GM12878 (cell line): ENCODE measurements around the gene CFP. TPM values are rescaled to one million over a fixed set of nuclear protein-coding genes. Genes with fewer than 3 reads are reported as not detected.

Experiments
- ATAC-seq: fragments of 200-7000 bp; cut with Tn5 transposase; 3 replicates; pipeline ENCODE4 v1.9.1; 2020; ENCODE audit warnings: mild to moderate bottlenecking, moderate library complexity
- BruUV-seq: library from RNA; stranded (reverse); fragments of 400-500 nt; replicated peaks from 2 replicates; lab custom pipeline; 2021; lab: Mats Ljungman, UMichigan
- CTCF ChIA-PET: fragments of 300-600 bp; sonication (Branson Sonifier 250); formaldehyde crosslinking; extraction: SDS; loops from one replicate; lab custom pipeline; 2021; ENCODE audit warnings: inconsistent platforms; lab: Yijun Ruan, JAX
- POLR2A ChIA-PET: fragments of 350-600 bp; formaldehyde crosslinking; extraction: SDS; loops from one replicate; lab custom pipeline; 2021; ENCODE audit warnings: inconsistent platforms; lab: Charles Lee
- RAD21 ChIA-PET: fragments of 300-600 bp; sonication (Branson Sonifier 250); formaldehyde crosslinking; loops from one replicate; lab custom pipeline; 2023; ENCODE audit warnings: antibody characterized with exemption; ENCODE audit not compliant: unreplicated experiment; lab: Charles Lee
- SMC1A ChIA-PET: fragments of 300-600 bp; sonication (Branson Sonifier 250); formaldehyde crosslinking; loops from one replicate; lab custom pipeline; 2023; ENCODE audit not compliant: unreplicated experiment, uncharacterized antibody; lab: Charles Lee
- DNase-seq: peaks from one replicate; pipeline ENCODE4 v3.0.0-alpha.2; 2011; ENCODE audit warnings: low read depth, low spot score
- FAIRE-seq: peaks from 3 replicates; lab custom pipeline; 2011; peaks lifted over from hg19 to GRCh38; lab: Jason Lieb, UNC
- H2AFZ ChIP-seq: 2 replicates; pipeline ENCODE4 v1.6.0; 2011; ENCODE audit warnings: low read depth, low read length, control low read depth; ENCODE audit not compliant: control insufficient read depth
- H3K27ac ChIP-seq: 2 replicates; pipeline ENCODE4 v1.5.1; 2011; ENCODE audit warnings: control low read depth; ENCODE audit not compliant: control insufficient read depth, insufficient read depth
- H3K27me3 ChIP-seq, 2 experiments: replicated peaks in 1 of 2; 2 replicates each; pipeline versions ENCODE4 v1.6.0 to v1.6.1; 2011; ENCODE audit warnings: low read length in 1 of 2; ENCODE audit not compliant: control insufficient read depth in 2 of 2, insufficient read depth in 2 of 2
- H3K36me3 ChIP-seq, 2 experiments: 2 replicates each; pipeline ENCODE4 v1.5.1; 2011; ENCODE audit warnings: low read length in 1 of 2; ENCODE audit not compliant: control insufficient read depth in 2 of 2, insufficient read depth in 2 of 2
- H3K4me1 ChIP-seq: 2 replicates; pipeline ENCODE4 v1.6.1; 2011; ENCODE audit warnings: mild to moderate bottlenecking, low read length, moderate library complexity, mixed read lengths; ENCODE audit not compliant: control insufficient read depth, insufficient read depth
- H3K4me2 ChIP-seq: 2 replicates; pipeline ENCODE4 v1.6.0; 2011; ENCODE audit warnings: control low read depth; ENCODE audit not compliant: control insufficient read depth, insufficient read depth
- H3K4me3 ChIP-seq: fragments of 200-600 bp; sonication (generic); 2 replicates; pipeline ENCODE4 v1.5.1; 2016
- H3K79me2 ChIP-seq: 2 replicates; pipeline ENCODE4 v1.6.0; 2011; ENCODE audit warnings: low read length; ENCODE audit not compliant: control insufficient read depth, insufficient read depth
- H3K9ac ChIP-seq: 2 replicates; pipeline ENCODE4 v1.8.0; 2011; ENCODE audit warnings: low read length, control low read depth, mixed read lengths; ENCODE audit not compliant: control insufficient read depth, insufficient read depth
- H3K9me3 ChIP-seq: replicated peaks from 3 replicates; pipeline ENCODE4 v1.5.1; 2011; ENCODE audit warnings: mild to moderate bottlenecking, low read length; ENCODE audit not compliant: control insufficient read depth, insufficient read depth
- H4K20me1 ChIP-seq: 2 replicates; pipeline ENCODE4 v1.6.0; 2011; ENCODE audit not compliant: control insufficient read depth, insufficient read depth
- E4F1 ChIP-seq: fragments of 450-650 bp; IDR thresholded peaks from 2 replicates; pipeline ENCODE4 v1.6.1; 2018; ENCODE audit warnings: borderline replicate concordance, mild to moderate bottlenecking; ENCODE audit not compliant: partially characterized antibody
- JUND ChIP-seq: IDR thresholded peaks from 2 replicates; pipeline ENCODE4 v1.6.1; 2012; ENCODE audit warnings: low read depth, mild to moderate bottlenecking, low read length, improper control_type of control experiment, moderate library complexity
- RUNX3 ChIP-seq: IDR thresholded peaks from 2 replicates; pipeline ENCODE4 v1.6.1; 2012; ENCODE audit warnings: low read length, inconsistent platforms
- USF2 ChIP-seq: IDR thresholded peaks from 2 replicates; pipeline ENCODE4 v1.6.1; 2011; ENCODE audit warnings: low read depth, low read length, improper control_type of control experiment, borderline replicate concordance
- ZBTB40 ChIP-seq: fragments of 450-650 bp; IDR thresholded peaks from 2 replicates; pipeline ENCODE4 v1.6.1; 2016; ENCODE audit warnings: mild to moderate bottlenecking, moderate library complexity, borderline replicate concordance
- WGBS: methylation state at CpG from one replicate; pipeline ENCODE4 v1.1.6; 2016; ENCODE audit warnings: low lambda C conversion rate; ENCODE audit not compliant: insufficient replicate concordance, insufficient coverage; ENCODE audit errors: missing lambda C conversion rate; 5-methylcytosine and 5-hydroxymethylcytosine counted together
- in situ Hi-C: fragments of 300-500 bp; cut with MboI; formaldehyde crosslinking; loops from 9 replicates; pipeline ENCODE4 v1.14.3; 2018; ENCODE audit warnings: mixed read lengths
- intact Hi-C: fragments of 100-400 bp; cut with micrococcal nuclease; formaldehyde crosslinking; loops from one replicate; pipeline ENCODE4 v1.14.2; 2022; ENCODE audit not compliant: unreplicated experiment
- polyA plus RNA-seq, 11 experiments: library from polyadenylated mRNA; depleted of rRNA in 4 of 11; unstranded in 6 of 11; stranded (reverse) in 5 of 11; fragments of >200 nt; fragmentation: Nextera tagmentation in 4 of 11; fragmentation: Illumina TruSeq in 1 of 11; extraction: Ambion mirVana in 4 of 11; extraction: Trizol in 1 of 11; gene quantifications; 1 replicate in 1 of 11; 2 replicates in 10 of 11; pipeline versions ENCODE4 v1.2.1 to v1.2.3, GENCODE V29; 2011 to 2016; ENCODE audit warnings: inconsistent platforms in 2 of 11, missing spikeins in 2 of 11, low read depth in 1 of 11
- total RNA-seq, 4 experiments: library from RNA; depleted of rRNA in 3 of 4; stranded (reverse); fragments of >200 nt in 3 of 4; fragmentation: Illumina TruSeq in 1 of 4; extraction: Trizol in 1 of 4; gene quantifications; 2 replicates each; pipeline versions ENCODE4 v1.2.1 to v1.2.3, GENCODE V29; 2013 to 2021

CFP gene
- total and polyA plus RNA-seq, 10 of the 15 experiments (the other 5 are each of a cell fraction or from before 2014, with no cell fraction given): 0.72 to 10.1 (median 2.8) TPM

- Histone ChIP-seq H3K9me3 (no peaks in the 10 kb centered on the region; the same call in 2 of the 3 replicates), H3K4me2 (no peak overlapping the region), H3K36me3 (no peaks in the 10 kb centered on the region), H3K79me2 (no peaks in the 10 kb centered on the region), H4K20me1 (no peaks in the 10 kb centered on the region; the same call in 1 of the 2 replicates), H3K9ac (no peak overlapping the region), H3K27ac (no peak overlapping the region), H3K4me3 (no peak overlapping the region), H3K27me3 (no peaks in the 10 kb centered on the region), H3K4me1 (no peaks in the 10 kb centered on the region), H2AFZ (no peak overlapping the region)
- in situ Hi-C loops: no loop called here
- ChIA-PET RAD21 (no interaction called here), SMC1A (no interaction called here), POLR2A (no interaction called here), CTCF (no interaction called here)
- no peak for DNase-seq
- TF ChIP-seq RUNX3 (no peak), E4F1 (no peak)
- BruUV-seq: no TSS peak
- no peak for ATAC-seq
- 56% methylated on average over 9 of the region's 9 CpGs for WGBS
- FAIRE-seq: no peak
- intact Hi-C loops: no loop called here
Observed at GRCh38 chrX:47620303-47620685, 9.4 kb downstream of the CFP start.

GRCh38 chrX:47619486-47620302, 10.0 kb downstream of the CFP start, which contains the start of gene SYN1:
Gene SYN1 (minus strand): TSS chrX:47619857. CDS start chrX:47619728, 129 bp downstream.
- CTCF ChIA-PET: interaction anchor here (1.2 kb wide), 1 partner anchor 25 kb away, joined by 3 read pairs; no protein-coding TSS in a partner anchor
- TF ChIP-seq JUND (peak; percentile 96), ZBTB40 (no peak), USF2 (no peak)

More at GRCh38 chrX:47619486-47620302, 10.0 kb downstream of the CFP start, which contains the start of gene SYN1:
- Histone ChIP-seq H3K4me3 (no peak within 1 kb of the TSS), H3K27me3 (no peaks in the 10 kb centered on the region), H3K4me2 (peak within 1 kb of the TSS; percentile 3; the same call in 1 of the 2 replicates), H2AFZ (no peak within 1 kb of the TSS), H3K4me1 (no peaks in the 10 kb centered on the region), H3K27ac (no peak within 1 kb of the TSS), H4K20me1 (no peaks in the 10 kb centered on the region; the same call in 1 of the 2 replicates), H3K9ac (no peak within 1 kb of the TSS), H3K36me3 (no peaks in the 10 kb centered on the region), H3K9me3 (no peaks in the 10 kb centered on the region; the same call in 2 of the 3 replicates), H3K79me2 (no peaks in the 10 kb centered on the region)
- POLR2A ChIA-PET: no interaction called here
- peak; percentile 93 for ATAC-seq
- SMC1A ChIA-PET: interaction anchor here (1.3 kb wide), 1 partner anchor 37 kb away, joined by 3 read pairs; the partner anchor contains the start of gene TIMP1
- no peak for FAIRE-seq
- intact Hi-C loops: no loop called here
- in situ Hi-C loops: no loop called here
- DNase-seq: no peak
- RAD21 ChIA-PET: no interaction called here
- no TSS peak for BruUV-seq
- WGBS: 38% methylated on average over 55 of the region's 88 CpGs
